H1 (cell line): Measurements from ENCODE around the gene TCTN3.

Source experiments
- BRCA1 ChIP-seq: IDR thresholded peaks from 2 replicates; pipeline ENCODE4 v1.6.1; 2012; ENCODE audit warnings: low read depth, low read length, improper control_type of control experiment
- EZH2 ChIP-seq: fragments of 200-600 bp; sonication (generic); IDR thresholded peaks from 2 replicates; pipeline ENCODE4 v1.7.1; 2012; ENCODE audit warnings: low read depth, mild to moderate bottlenecking, moderate library complexity, low read length, inconsistent platforms; ENCODE audit not compliant: severe bottlenecking
- KDM1A ChIP-seq: fragments of 200-600, 300-600 bp; sonication (generic); IDR thresholded peaks from 2 replicates; pipeline ENCODE4 v1.7.1; 2016; ENCODE audit warnings: mild to moderate bottlenecking, low read length, borderline replicate concordance
- PHF8 ChIP-seq: fragments of 200-600 bp; sonication (generic); conservative IDR thresholded peaks from 2 replicates; pipeline ENCODE4 v1.7.1; 2012; ENCODE audit warnings: low read depth, mild to moderate bottlenecking, inconsistent platforms, low read length, moderate library complexity
- RFX5 ChIP-seq: IDR thresholded peaks from 2 replicates; pipeline ENCODE4 v1.6.1; 2011; ENCODE audit warnings: low read depth, low read length, improper control_type of control experiment, borderline replicate concordance
- TEAD4 ChIP-seq: IDR thresholded peaks from 2 replicates; pipeline ENCODE4 v1.6.1; 2012; ENCODE audit warnings: low read depth, low read length, inconsistent platforms, mixed read lengths
- ZNF274 ChIP-seq: IDR thresholded peaks from 2 replicates; pipeline ENCODE4 v1.7.0; 2012; ENCODE audit warnings: low read length, borderline replicate concordance; ENCODE audit errors: extremely low read depth
- TF ChIP-seq, protein P1 (sequence below): IDR thresholded peaks from 2 replicates; pipeline ENCODE4 v1.6.1; 2012; ENCODE audit warnings: low read length, inconsistent platforms
- TF ChIP-seq, protein P2 (sequence below): IDR thresholded peaks from 2 replicates; pipeline ENCODE4 v1.6.1; 2012; ENCODE audit warnings: inconsistent platforms
- TF ChIP-seq, protein P3 (sequence below), 3 experiments: IDR thresholded peaks; 1 replicate in 2 of 3; 2 replicates in 1 of 3; pipeline versions ENCODE4 v1.5.1 to v1.6.1; 2011; ENCODE audit warnings: low read length in 3 of 3, mild to moderate bottlenecking in 3 of 3, inconsistent platforms in 2 of 3, low read depth in 1 of 3, moderate library complexity in 1 of 3; ENCODE audit not compliant: insufficient read depth in 1 of 3; ENCODE audit errors: control extremely low read depth in 1 of 3

DNA sequence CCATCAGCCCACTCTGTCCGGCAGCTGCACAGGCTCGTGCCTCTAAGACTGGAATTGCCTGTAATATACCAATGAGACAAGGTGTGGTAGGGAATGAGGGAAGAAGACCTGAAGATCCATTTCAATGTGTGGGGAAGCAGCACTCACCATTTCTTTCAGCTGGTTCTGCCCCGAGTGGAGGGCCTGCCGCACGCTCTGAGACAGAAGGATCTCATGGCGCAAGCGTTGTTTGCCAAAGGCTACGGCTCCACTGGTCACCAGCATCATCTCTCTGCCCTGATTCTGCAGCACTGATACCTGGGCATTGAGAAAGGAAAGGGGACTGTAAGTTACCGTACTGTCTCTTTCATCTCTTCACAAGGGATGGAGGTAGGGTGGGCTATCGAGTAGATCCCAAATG, 56.6 kb downstream of the TCTN3 start:
- TF ChIP-seq KDM1A (no peak), EZH2 (no peak), TEAD4 (no peak), PHF8 (no peak), RFX5 (no peak), ZNF274 (no peak), BRCA1 (no peak)
- TF ChIP-seq, protein P1, sequence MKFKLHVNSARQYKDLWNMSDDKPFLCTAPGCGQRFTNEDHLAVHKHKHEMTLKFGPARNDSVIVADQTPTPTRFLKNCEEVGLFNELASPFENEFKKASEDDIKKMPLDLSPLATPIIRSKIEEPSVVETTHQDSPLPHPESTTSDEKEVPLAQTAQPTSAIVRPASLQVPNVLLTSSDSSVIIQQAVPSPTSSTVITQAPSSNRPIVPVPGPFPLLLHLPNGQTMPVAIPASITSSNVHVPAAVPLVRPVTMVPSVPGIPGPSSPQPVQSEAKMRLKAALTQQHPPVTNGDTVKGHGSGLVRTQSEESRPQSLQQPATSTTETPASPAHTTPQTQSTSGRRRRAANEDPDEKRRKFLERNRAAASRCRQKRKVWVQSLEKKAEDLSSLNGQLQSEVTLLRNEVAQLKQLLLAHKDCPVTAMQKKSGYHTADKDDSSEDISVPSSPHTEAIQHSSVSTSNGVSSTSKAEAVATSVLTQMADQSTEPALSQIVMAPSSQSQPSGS: no peak
- TF ChIP-seq, protein P2, sequence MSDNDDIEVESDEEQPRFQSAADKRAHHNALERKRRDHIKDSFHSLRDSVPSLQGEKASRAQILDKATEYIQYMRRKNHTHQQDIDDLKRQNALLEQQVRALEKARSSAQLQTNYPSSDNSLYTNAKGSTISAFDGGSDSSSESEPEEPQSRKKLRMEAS: no peak
- TF ChIP-seq, protein P3, sequence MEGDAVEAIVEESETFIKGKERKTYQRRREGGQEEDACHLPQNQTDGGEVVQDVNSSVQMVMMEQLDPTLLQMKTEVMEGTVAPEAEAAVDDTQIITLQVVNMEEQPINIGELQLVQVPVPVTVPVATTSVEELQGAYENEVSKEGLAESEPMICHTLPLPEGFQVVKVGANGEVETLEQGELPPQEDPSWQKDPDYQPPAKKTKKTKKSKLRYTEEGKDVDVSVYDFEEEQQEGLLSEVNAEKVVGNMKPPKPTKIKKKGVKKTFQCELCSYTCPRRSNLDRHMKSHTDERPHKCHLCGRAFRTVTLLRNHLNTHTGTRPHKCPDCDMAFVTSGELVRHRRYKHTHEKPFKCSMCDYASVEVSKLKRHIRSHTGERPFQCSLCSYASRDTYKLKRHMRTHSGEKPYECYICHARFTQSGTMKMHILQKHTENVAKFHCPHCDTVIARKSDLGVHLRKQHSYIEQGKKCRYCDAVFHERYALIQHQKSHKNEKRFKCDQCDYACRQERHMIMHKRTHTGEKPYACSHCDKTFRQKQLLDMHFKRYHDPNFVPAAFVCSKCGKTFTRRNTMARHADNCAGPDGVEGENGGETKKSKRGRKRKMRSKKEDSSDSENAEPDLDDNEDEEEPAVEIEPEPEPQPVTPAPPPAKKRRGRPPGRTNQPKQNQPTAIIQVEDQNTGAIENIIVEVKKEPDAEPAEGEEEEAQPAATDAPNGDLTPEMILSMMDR (IDR thresholded peaks at IDR 0.05; ENCODE audit: control extremely low read depth in 1 of 3, insufficient read depth in 1 of 3, low read depth in 1 of 3, low read length in 3 of 3): no peak
